Middle frontal gyrus (tissue), 1 donor: ENCODE measurements around the gene ARHGEF28.
A peak's percentile ranks its signal among the peaks of the same experiment; 100 is the strongest.

Source experiments
- DNase-seq: peaks from one replicate; pipeline ENCODE4 v3.0.0-alpha.2; 2015; ENCODE audit warnings: low spot score; ENCODE audit errors: extremely low spot score

ARHGEF28 gene

DNA sequence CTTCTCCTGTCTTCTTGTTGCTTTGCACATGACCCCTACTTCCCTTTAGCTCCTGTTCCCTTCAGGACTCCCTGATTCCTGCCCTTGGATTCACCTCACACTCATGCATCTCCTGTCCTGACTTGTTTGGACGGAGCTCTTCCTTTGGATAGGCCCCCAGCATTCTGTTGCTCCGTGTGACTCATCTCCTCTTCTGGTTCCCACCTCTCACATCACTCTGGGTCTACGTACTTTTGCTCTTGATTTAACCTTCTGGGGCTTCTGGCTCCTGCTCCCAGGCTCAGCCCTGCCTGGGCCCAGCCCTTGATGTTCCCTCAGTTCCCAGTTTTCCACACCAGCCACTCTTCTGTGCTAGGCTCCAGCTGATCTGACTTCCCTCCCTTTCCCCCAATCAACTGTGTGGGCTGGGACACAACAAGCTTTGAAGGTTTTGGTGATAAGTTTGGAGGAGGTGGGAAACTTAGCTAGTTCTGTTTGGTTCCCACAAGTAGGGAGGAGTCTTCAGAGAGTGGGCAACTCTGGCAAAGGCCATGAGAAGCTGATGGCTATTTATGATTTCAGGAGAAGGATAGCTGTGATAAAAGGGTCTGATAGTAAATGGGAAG is 331.5 kb downstream of the ARHGEF28 start:
- no peak for DNase-seq

GRCh38 chr5:73958037-73958436 is 332.0 kb downstream of the ARHGEF28 start:
- no peak for DNase-seq

GRCh38 chr5:73960023-73960422 is 334.0 kb downstream of the ARHGEF28 start:
- no peak for DNase-seq

DNA sequence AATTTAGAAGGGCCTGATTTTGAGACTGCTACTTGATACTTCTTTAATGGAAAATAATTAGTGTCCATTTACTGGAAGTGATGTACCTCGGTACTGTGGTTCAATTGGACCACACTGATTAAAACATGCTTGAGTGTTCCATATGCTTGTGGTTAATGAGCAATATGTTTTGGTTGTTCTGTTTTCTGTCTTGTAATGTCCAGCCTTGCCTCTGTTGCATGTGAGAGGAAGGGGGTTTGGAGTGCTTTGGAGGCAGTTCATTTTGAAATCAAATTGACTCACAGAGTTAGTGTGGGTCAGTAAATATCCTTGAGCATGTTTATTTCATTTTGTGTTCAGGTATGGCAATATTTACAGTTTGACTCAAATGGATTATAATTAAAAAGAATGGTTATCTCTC is 334.4 kb downstream of the ARHGEF28 start:
- DNase-seq, result no peak

DNA sequence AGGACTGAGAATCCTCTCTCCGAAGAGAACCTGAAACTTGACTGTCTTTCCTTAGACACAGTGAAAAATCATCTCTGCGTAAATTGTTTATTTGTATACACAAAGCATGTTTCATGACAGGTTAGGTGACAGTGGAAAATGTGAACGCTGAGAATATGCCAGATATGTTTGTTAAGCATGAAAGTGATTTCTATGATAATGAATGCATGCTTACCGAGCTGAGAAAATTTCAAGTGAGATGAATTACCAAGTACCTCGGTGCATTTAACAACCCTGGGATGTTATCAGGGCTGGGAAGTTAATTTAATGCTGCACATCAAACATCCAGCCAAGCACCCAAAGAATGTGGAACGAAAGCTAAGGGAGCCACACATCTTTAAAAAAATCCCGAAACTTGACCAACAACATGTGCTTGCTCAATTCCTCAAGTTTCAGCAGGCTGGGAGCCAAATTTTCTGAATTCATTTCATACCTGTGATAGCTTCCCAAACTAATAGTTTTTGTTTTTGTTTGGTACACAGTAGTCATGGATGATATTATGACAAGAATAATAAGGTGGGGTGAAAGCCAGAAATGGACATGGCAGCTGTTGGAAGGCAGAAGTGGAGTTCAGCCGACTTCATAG is 336.9 kb downstream of the ARHGEF28 start:
- DNase-seq, result no peak

GRCh38 chr5:73964352-73964865 is 338.4 kb downstream of the ARHGEF28 start:
- no peak for DNase-seq

GRCh38 chr5:73966451-73966850 is 340.5 kb downstream of the ARHGEF28 start:
- no peak for DNase-seq

GRCh38 chr5:73967347-73967746 is 341.4 kb downstream of the ARHGEF28 start:
- no peak for DNase-seq

DNA sequence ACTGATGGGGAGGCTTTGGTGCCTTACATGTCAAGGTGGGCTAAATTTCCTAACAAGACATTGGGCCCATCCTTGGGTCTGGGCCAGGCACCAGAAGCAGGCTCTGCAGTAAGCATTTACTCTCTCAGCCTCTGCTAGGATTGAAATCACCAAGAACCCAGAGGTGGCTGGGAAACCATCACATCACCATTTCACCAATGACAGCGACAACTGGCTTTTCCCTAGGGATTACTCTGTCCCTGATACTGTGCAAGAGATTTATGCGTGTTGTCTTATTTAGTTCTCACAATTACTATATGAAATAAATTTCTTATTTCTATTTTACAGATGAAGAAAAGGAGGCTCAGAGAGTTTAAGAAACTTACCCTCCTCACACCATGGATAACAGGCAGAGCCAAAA is 342.2 kb downstream of the ARHGEF28 start:
- no peak for DNase-seq

DNA sequence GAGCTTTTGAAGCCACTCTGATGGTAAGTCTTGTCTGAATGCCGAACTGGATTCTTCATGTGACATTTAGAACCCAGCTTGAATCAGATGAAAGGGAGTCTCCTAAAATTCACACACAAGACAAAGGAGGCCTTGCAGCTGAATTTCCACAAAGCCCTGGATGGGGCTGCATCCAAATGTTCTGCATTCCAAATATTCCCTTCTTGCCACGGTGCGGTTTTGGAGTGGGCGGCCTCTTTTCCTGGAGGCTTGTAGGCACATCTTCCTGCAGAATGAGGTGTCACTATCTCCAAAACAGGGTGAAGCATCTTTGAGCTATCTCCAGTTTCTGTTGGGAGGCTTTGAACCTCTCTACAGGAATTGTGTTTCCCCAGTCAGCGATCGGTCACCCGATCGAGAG is 342.7 kb downstream of the ARHGEF28 start:
- DNase-seq, result peak; percentile 40

- no peak for DNase-seq
These were observed 343.4 kb downstream of the ARHGEF28 start for GRCh38 chr5:73969195-73970036.

DNA sequence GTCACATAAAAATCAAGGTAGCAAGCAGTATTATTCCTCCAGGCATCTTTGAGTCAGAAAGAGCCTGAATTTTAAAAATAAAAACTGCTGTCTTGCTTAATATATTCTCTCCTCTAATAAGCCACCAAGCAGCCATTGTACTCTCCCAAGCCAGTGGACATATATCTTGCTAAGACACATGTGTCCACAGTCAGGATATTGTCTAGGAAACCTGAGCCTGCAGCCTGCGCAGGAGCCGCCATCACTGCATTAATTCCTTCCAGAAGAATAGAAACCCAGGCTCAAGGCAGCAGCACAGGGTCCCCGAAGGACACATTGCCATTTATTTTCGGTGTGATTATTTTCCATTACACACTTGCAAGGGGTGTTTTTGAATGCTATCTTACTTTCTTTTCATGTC is 345.3 kb downstream of the ARHGEF28 start:
- no peak for DNase-seq

- DNase-seq, result no peak
These were observed 347.1 kb downstream of the ARHGEF28 start for GRCh38 chr5:73973135-73973534.

DNA sequence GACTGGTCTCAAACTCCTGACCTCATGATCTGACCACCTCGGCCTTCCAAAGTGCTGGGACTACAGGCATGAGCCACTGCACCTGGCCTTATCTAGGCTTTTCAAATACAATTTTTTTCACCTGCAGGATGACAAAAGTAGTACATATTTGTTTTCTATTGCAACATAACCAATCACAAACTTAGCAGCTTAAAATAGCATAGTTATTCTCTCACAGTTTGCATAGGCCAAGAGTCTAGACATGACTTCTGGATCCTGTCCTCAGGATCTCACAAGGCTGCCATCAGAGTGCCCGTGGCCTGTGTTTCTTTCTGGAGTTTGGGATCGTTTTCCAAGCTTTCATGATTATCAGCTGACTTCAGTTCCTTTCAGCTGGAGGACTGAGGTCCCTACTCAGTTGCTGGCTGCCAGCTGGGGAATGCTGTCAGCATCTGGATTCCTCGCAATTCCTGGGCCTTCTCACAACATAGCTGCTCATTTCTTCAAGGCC is 348.9 kb downstream of the ARHGEF28 start:
- no peak for DNase-seq

DNA sequence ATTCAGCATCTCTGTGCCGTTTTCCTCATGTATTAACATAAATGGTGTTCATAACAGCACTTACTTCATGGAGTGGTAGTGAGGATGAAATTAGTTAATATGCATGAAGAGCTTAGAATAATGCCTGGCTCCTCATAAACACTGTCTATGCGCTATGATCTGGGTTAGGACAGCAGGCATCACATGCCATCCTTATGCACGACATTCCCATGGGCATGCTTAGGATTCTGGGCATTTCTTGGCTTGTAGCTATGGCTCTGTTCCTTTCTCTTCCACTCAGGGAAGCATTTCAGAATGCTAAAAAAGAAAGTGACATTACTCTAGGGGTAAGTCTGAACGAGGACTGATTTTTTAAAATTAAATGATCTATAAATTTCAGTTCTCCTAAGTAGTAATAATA is 349.8 kb downstream of the ARHGEF28 start:
- no peak for DNase-seq

GRCh38 chr5:73977146-73977545 is 351.1 kb downstream of the ARHGEF28 start:
- no peak for DNase-seq

GRCh38 chr5:73979321-73979720 is 353.3 kb downstream of the ARHGEF28 start:
- DNase-seq, result no peak

- no peak for DNase-seq
These were observed 355.7 kb downstream of the ARHGEF28 start for GRCh38 chr5:73981704-73982103.

- no peak for DNase-seq
These were observed 357.6 kb downstream of the ARHGEF28 start for GRCh38 chr5:73983644-73984043.

DNA sequence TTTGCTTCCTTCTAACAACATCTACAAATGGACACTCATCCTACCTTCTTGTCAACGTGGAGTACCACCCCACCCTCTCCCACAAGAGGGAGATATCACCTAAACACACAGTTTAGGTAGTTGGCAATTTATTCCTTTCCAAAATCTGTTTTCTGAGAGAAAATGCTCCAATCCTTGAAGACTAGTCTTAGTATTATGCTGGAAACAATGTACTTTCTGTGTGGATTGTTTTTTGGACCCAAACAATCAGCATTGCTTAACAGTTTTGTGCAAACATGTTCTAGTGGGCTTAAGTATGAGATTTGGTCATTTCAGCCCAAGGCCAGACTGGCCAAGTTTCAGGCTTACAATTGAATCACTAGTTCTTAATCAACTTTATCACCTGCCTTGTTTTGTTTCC is 359.1 kb downstream of the ARHGEF28 start:
- DNase-seq, result no peak

DNA sequence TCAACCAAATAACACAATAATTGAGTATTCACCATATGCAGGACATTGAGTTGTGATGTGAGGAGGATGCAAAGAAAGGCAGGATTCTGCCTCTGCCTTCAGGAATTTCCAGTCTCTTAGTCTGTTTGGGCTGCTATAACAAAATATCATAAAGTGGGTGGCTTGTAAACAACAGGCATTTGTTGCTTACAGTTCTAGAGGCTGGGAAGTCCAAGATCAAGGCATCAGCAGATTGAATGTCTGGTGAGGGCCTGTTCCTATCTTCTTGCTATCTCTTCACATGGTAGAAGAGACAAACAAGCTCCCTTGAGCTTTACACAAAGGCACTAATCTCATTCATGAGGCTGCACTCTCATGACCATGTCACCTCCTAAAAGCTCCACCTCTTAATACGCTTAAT is 360.7 kb downstream of the ARHGEF28 start:
- no peak for DNase-seq

DNA sequence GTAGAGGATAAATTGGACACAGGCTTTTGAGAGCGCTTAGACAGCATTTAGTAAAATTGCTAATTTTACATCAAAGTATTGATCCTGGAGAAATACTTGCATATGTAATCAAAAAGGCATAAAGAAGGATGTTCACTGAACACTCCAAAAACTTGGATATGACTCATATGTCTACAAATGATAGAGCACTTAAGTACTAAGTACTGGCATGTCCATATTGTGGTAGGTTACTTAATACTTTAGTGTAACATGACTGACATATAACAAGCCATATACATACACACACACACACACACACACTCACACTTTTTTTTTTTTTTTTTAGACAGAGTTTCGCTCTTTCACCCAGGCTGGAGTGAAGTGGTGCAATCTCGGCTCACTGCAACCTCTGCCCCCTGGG is 361.9 kb downstream of the ARHGEF28 start:
- no peak for DNase-seq
